ENCODE results near the gene QRICH1.

QRICH1 gene

GRCh38 chr3:49119439-49119838, 25.6 kb upstream of the QRICH1 start:
- DNase-seq (ENCODE audit: extremely low read depth, low read depth) = no peak
- no peak for TF ChIP-seq CTCF (IDR thresholded peaks at IDR 0.05; ENCODE audit: low read depth, low read length, missing control alignments)
- H3K4me3 ChIP-seq (replicated peaks; ENCODE audit: low read depth, low read length) = peak overlapping the region; percentile 95

GRCh38 chr3:49119036-49119435, 25.2 kb upstream of the QRICH1 start:
- no peak for DNase-seq (ENCODE audit: extremely low read depth, low read depth)
- no peak for TF ChIP-seq CTCF (IDR thresholded peaks at IDR 0.05; ENCODE audit: low read depth, low read length, missing control alignments)
- H3K4me3 ChIP-seq (replicated peaks; ENCODE audit: low read depth, low read length) = peak overlapping the region; percentile 95

- no peak overlapping the region for H3K4me3 ChIP-seq (replicated peaks; ENCODE audit: low read depth, low read length)
Measured at GRCh38 chr3:49112262-49112661, 18.4 kb upstream of the QRICH1 start.

GRCh38 chr3:49111347-49111746, 17.5 kb upstream of the QRICH1 start:
- DNase-seq (ENCODE audit: extremely low read depth, low read depth) = no peak
- no peak overlapping the region for H3K4me3 ChIP-seq (replicated peaks; ENCODE audit: low read depth, low read length)
- TF ChIP-seq CTCF (IDR thresholded peaks at IDR 0.05; ENCODE audit: low read depth, low read length, missing control alignments) = no peak

More at GRCh38 chr3:49112262-49112661, 18.4 kb upstream of the QRICH1 start:
- TF ChIP-seq CTCF (IDR thresholded peaks at IDR 0.05; ENCODE audit: low read depth, low read length, missing control alignments) = no peak
- DNase-seq (ENCODE audit: extremely low read depth, low read depth) = no peak

GRCh38 chr3:49110780-49111179, 16.9 kb upstream of the QRICH1 start:
- no peak overlapping the region for H3K4me3 ChIP-seq (replicated peaks; ENCODE audit: low read depth, low read length)
- no peak for DNase-seq (ENCODE audit: extremely low read depth, low read depth)
- no peak for TF ChIP-seq CTCF (IDR thresholded peaks at IDR 0.05; ENCODE audit: low read depth, low read length, missing control alignments)

- no peak for DNase-seq (ENCODE audit: extremely low read depth, low read depth)
- no peak for TF ChIP-seq CTCF (IDR thresholded peaks at IDR 0.05; ENCODE audit: low read depth, low read length, missing control alignments)
- no peak overlapping the region for H3K4me3 ChIP-seq (replicated peaks; ENCODE audit: low read depth, low read length)
Measured at GRCh38 chr3:49108346-49108745, 14.5 kb upstream of the QRICH1 start.
